PC-3 (cell line): Measurements from ENCODE around the gene TSPAN4. TPM values are rescaled to one million over a fixed set of nuclear protein-coding genes. Genes with fewer than 3 reads are reported as not detected.
A peak's percentile ranks its signal among the peaks of the same experiment; 100 is the strongest.

Experiments
- ATAC-seq: fragments of 200-7000 bp; cut with Tn5 transposase; 2 replicates; pipeline ENCODE4 v1.9.1; 2020; ENCODE audit warnings: mild to moderate bottlenecking, moderate library complexity
- BruUV-seq: library from RNA; stranded (reverse); fragments of 400-500 nt; replicated peaks from 2 replicates; lab custom pipeline; 2021; lab: Mats Ljungman, UMichigan
- CTCF ChIA-PET: fragments of 300-600 bp; sonication (Branson Sonifier 250); formaldehyde crosslinking; loops from one replicate; lab custom pipeline; 2022; ENCODE audit warnings: antibody characterized with exemption; lab: Charles Lee
- POLR2A ChIA-PET: fragments of 300-600 bp; sonication (Branson Sonifier 250); formaldehyde crosslinking; loops from one replicate; lab custom pipeline; 2022; ENCODE audit warnings: antibody characterized with exemption; ENCODE audit not compliant: unreplicated experiment; lab: Charles Lee
- DNase-seq: peaks from one replicate; pipeline ENCODE4 v3.0.0-alpha.2; 2015
- H2AFZ ChIP-seq: fragments of 300-600 bp; sonication (generic); 2 replicates; pipeline ENCODE4 v1.6.0; 2016; ENCODE audit warnings: antibody characterized with exemption, low read length
- H3F3A ChIP-seq: fragments of 300-600 bp; sonication (generic); one replicate; pipeline ENCODE4 v1.6.0; 2017; ENCODE audit warnings: antibody characterized with exemption, low read length, control low read depth, mild to moderate bottlenecking; ENCODE audit not compliant: unreplicated experiment
- H3K27ac ChIP-seq: fragments of 300-600 bp; sonication (generic); 2 replicates; pipeline ENCODE4 v1.5.1; 2016; ENCODE audit warnings: mild to moderate bottlenecking, low read length
- H3K27me3 ChIP-seq: fragments of 300-600 bp; sonication (generic); 2 replicates; pipeline ENCODE4 v1.6.1; 2016; ENCODE audit warnings: low read length, mixed read lengths
- H3K36me3 ChIP-seq: fragments of 300-600 bp; sonication (generic); 2 replicates; pipeline ENCODE4 v1.6.1; 2016; ENCODE audit warnings: low read depth, mixed run types, low read length, mixed read lengths
- H3K4me1 ChIP-seq: fragments of 300-600 bp; sonication (generic); 2 replicates; pipeline ENCODE4 v1.5.1; 2016; ENCODE audit warnings: low read length; ENCODE audit not compliant: insufficient read depth
- H3K4me2 ChIP-seq: fragments of 300-600 bp; sonication (generic); 2 replicates; pipeline ENCODE4 v1.6.0; 2016; ENCODE audit warnings: low read length
- H3K4me3 ChIP-seq: fragments of 300-600 bp; sonication (generic); 2 replicates; pipeline ENCODE4 v1.5.1; 2016; ENCODE audit warnings: mild to moderate bottlenecking, low read length, mixed read lengths
- H3K79me2 ChIP-seq: fragments of 300-600 bp; sonication (generic); 2 replicates; pipeline ENCODE4 v1.6.1; 2017; ENCODE audit warnings: low read length, mixed read lengths
- H3K9ac ChIP-seq: fragments of 300-600 bp; sonication (generic); 2 replicates; pipeline ENCODE4 v1.6.0; 2016; ENCODE audit warnings: mild to moderate bottlenecking, low read length
- H3K9me2 ChIP-seq: fragments of 300-600 bp; sonication (generic); replicated peaks from 2 replicates; pipeline ENCODE4 v1.6.1; 2016; ENCODE audit warnings: mixed run types, low read length, mixed read lengths
- H3K9me3 ChIP-seq: fragments of 300-600 bp; sonication (generic); 2 replicates; pipeline ENCODE4 v1.6.1; 2016; ENCODE audit warnings: low read length, mixed read lengths
- H4K20me1 ChIP-seq: fragments of 300-600 bp; sonication (generic); 2 replicates; pipeline ENCODE4 v1.6.1; 2016; ENCODE audit warnings: low read length, mixed read lengths
- CTCF ChIP-seq: fragments of 300-600 bp; sonication (generic); conservative IDR thresholded peaks from 2 replicates; pipeline ENCODE4 v1.5.1; 2017; ENCODE audit warnings: antibody characterized with exemption, low read depth, mild to moderate bottlenecking, low read length
- EZH2 ChIP-seq: fragments of 300-600 bp; sonication (generic); IDR thresholded peaks from one replicate; pipeline ENCODE4 v1.6.1; 2017; ENCODE audit warnings: antibody characterized with exemption, mild to moderate bottlenecking, low read length; ENCODE audit not compliant: unreplicated experiment
- EZH2phosphoT487 ChIP-seq: fragments of 300-600 bp; sonication (generic); IDR thresholded peaks from 2 replicates; pipeline ENCODE4 v1.6.1; 2018; ENCODE audit warnings: mild to moderate bottlenecking, antibody characterized with exemption, low read length, borderline replicate concordance
- intact Hi-C: fragments of 100-400 bp; cut with micrococcal nuclease; formaldehyde crosslinking; loops from 2 replicates; pipeline ENCODE4 v1.9.0; 2023
- total RNA-seq: library from RNA; depleted of rRNA; stranded (reverse); fragments of >200 nt; gene quantifications from 2 replicates; pipeline ENCODE4 v1.2.3, GENCODE V29; 2014

TSPAN4 gene
- total RNA-seq, 1 experiment from 2014 or later, result 121 TPM

GRCh38 chr11:824292-824880 lies 18.3 kb upstream of the TSPAN4 start:
- intact Hi-C loops, result no loop called here
- POLR2A ChIA-PET, result no interaction called here
- no peaks in the 10 kb centered on the region for H3K27me3 ChIP-seq
- H3K36me3 ChIP-seq, result no peaks in the 10 kb centered on the region
- TF ChIP-seq CTCF (no peak), EZH2phosphoT487 (no peak), EZH2 (no peak)
- H2AFZ ChIP-seq, result no peak overlapping the region
- CTCF ChIA-PET, result no interaction called here
- H3K4me1 ChIP-seq, result peaks cover 51% of the 10 kb centered on the region
- H3F3A ChIP-seq, result no peaks in the 10 kb centered on the region
- peak overlapping the region; percentile 74 for H3K27ac ChIP-seq
- ATAC-seq (no peak), DNase-seq (no peak)
- H3K79me2 ChIP-seq, result peaks cover 25% of the 10 kb centered on the region
- no peak overlapping the region for H3K9ac ChIP-seq
- H4K20me1 ChIP-seq, result peaks cover 13% of the 10 kb centered on the region; the same call in 1 of the 2 replicates
- H3K4me3 ChIP-seq, result no peak overlapping the region
- BruUV-seq, result no TSS peak
- H3K9me2 ChIP-seq, result no peaks in the 10 kb centered on the region
- H3K9me3 ChIP-seq, result no peaks in the 10 kb centered on the region
- H3K4me2 ChIP-seq, result no peak overlapping the region

- H3K9me2 ChIP-seq, result no peaks in the 10 kb centered on the region
- peak overlapping the region; percentile 74 for H3K27ac ChIP-seq
- no peak overlapping the region for H3K9ac ChIP-seq
- H3K79me2 ChIP-seq, result peaks cover 25% of the 10 kb centered on the region
- no peaks in the 10 kb centered on the region for H3K9me3 ChIP-seq
- no peak overlapping the region for H3K4me3 ChIP-seq
- ChIA-PET POLR2A (no interaction called here), CTCF (interaction anchor here (0.6 kb wide), 1 partner anchor 29 kb away, joined by 7 read pairs; no protein-coding TSS in a partner anchor)
- ATAC-seq (peak; percentile 7), DNase-seq (no peak)
- H3K4me2 ChIP-seq, result peak overlapping the region; percentile 96
- BruUV-seq, result no TSS peak
- H3F3A ChIP-seq, result no peaks in the 10 kb centered on the region
- peaks cover 51% of the 10 kb centered on the region for H3K4me1 ChIP-seq
- no peaks in the 10 kb centered on the region for H3K36me3 ChIP-seq
- H2AFZ ChIP-seq, result no peak overlapping the region
- no peaks in the 10 kb centered on the region for H3K27me3 ChIP-seq
- intact Hi-C loops, result no loop called here
- peaks cover 13% of the 10 kb centered on the region; the same call in 1 of the 2 replicates for H4K20me1 ChIP-seq
- TF ChIP-seq EZH2 (no peak), CTCF (no peak), EZH2phosphoT487 (no peak)
Observed at GRCh38 chr11:824942-825341, 17.7 kb upstream of the TSPAN4 start.
